Inferior parietal cortex (tissue), 1 donor: ENCODE data around the gene CXXC1.
A peak's percentile ranks its signal among the peaks of the same experiment; 100 is the strongest.
"Not testable (repeated sequence)": the region's sequence is repeated elsewhere in the genome, so short reads cannot be mapped to it uniquely, and the experiment has no call there.

Source experiments
- DNase-seq: peaks from one replicate; pipeline ENCODE4 v3.0.0-alpha.2; 2016; ENCODE audit errors: extremely low spot score

CXXC1 gene

DNA sequence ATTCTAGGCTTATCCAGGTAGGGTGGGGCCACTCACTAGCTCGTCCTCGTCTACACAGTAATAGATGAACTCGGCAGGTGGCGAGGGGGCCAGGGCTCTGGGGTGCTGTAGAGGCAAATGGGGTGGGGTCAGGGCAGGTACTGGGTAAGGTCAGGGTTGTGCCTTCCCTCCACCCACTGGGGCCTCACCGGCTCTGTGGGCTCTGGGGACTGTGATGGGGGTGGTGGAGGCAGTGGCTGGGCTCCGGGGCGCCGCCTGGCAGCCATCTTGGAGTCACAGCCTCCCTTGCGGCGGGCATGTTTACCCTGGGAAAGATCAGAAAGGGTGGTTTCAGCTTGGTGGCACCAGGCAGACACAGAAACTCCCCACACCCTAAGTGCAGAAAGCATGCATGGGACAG, 12.6 kb downstream of the CXXC1 start:
- no peak for DNase-seq

DNA sequence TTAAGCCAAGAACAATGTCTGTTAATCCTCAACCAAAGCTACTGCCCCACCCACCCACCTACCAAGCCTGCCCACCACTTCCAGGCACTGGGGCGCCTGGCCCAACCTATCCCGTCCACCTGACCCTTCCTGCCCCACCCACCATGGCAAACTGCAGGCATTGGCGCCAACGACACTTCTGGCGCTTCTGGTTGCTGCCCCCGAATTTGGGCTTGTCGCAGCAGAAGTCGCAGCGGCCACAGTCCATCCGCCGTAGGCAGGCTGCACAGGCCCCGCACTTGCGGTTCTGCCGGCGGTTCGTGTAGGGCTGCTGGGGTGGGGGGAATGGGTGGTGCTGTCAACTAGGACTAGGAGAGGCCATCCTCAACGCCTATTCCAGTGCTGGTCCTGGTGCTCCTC, 13.4 kb downstream of the CXXC1 start:
- DNase-seq: no peak

DNA sequence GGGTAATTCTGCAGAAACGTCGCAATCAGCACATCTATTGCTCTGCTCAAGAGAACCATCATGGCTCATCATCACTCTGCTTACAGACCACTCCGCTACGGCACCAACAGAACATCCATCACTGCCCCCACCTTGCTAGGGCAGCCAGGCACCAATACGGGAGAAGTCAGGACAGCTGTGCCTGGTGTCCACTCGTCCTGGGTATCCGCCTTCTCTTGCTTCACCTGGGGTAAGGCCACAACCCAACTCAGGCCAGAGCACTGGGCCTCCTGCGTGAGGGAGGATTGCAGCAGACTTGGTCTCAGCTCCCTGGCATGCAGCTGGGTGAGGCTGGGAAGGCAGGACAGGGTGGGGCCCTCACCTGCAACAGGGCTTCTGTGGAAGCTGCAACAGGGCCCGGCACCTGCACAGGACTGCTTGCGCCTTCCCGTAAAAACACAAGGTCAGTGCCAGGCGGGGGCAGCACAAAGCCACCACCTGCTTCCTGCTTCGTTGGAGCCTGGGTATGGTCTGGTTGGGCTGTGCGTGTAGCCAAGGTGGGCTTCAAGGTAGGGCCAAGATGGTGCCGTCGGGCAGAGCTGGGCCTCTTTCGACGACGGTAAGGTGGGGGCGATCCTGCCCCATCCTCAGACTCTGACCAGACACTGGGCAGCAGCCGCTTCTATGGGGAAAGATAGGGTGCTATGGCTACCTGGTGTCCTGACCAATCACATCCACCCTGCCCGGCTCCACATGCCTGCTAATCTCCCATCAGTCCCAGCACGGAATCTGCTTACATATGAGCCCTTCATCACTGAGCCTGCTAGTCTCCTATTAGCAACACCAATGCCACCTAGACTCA, 14.1 kb downstream of the CXXC1 start:
- no peak for DNase-seq

DNA sequence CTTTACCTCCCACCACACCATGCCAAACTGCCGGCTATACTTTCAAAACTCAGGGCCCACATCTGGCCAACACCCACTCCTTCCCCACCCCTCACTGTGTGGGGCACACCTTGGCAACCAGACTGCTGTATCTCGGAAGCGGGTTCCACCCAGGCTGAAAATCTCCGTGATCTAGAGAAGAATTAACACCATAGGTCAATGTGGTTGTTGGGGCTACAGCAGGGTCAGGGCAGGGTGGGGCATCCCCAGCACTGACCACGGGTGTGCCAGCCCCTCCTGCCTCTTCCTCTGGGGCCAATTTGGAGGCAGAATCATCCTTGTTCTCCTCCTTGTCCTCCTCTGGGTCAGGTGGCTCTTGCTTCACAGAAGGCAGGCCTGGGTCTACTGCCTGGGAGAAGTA, 14.9 kb downstream of the CXXC1 start:
- DNase-seq: no peak

DNA sequence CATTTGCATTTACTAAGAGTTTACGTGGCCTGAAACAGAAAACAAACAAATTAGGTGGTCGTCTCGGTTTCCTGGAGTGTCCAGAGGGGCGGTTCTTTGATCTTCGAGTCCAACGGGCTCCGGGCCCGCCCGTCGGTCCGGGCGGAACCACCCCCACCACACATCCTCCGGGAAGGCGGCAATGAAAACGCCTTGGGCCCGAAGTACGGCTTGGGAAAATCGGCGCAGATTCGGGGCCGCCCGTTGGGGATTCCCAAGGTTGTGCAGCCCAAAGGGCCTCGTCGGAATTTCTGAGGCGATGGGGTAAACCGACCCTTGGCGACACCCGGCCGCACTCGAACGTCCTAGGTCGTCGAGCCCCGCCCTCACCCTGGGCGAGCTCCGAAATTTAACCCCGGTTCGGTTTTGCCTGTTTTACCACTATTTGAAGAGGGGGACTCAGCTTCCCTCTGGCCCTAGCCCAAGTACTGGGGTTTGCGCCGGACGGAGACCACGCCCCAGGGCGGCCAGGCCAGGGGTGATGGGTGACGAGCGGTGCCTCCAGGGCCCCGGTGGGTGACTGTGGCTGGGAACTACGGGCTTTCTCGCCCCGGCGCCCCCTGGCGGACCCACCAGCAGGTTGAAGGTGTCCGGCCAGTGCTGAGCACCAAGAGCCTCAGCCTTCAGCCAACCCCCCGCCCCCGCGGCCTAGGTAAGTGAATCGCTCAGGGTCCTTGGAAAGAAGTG, 19.3 kb downstream of the CXXC1 start:
- no peak for DNase-seq

DNA sequence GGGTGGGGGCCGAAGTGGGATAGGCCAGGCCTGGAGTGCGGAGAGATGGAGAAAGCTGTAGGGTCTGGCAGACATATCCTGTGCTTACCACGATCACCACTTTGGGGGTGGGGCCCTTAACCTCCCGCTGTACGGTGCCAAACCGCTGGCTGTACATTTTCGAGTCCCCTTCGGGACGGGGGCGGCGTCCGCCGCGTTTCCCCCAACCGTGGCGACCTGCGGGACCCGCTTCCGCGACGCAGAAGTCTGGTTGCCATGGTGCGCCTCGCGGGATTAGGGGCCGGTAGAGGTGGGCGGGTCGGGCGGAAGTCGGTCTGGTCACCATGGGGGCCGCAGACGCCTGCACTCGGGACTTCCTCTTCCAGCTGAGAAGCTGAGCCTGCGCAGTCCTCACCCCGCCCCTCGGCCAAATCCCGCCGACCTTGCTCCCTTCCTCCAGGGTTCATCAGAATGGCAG, 21.2 kb downstream of the CXXC1 start, which contains the start of gene CFAP53:
Gene CFAP53 (minus strand): TSS at position 248 of the 457 bp plus-strand sequence. CDS start 91 bp downstream, at position 157.
- peak; percentile 62 for DNase-seq

DNA sequence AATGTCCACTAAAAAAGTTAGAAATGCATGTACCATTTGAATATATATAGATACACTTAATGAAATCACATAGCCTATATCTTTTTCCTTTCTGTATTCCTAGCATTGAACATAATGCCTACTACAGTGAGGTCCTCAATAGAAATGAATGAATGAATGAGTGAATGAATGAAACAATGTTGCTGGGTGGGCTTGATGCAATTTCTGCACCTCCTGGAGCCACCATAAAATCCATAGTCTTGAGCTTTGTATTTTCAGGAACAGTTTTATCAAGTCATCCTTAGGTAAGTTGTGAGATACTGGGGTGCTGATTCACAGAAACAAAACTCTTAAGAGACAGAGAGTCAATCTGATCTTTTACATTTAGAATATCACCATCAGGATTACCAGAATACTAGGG, 24.5 kb downstream of the CXXC1 start:
- DNase-seq: no peak

DNA sequence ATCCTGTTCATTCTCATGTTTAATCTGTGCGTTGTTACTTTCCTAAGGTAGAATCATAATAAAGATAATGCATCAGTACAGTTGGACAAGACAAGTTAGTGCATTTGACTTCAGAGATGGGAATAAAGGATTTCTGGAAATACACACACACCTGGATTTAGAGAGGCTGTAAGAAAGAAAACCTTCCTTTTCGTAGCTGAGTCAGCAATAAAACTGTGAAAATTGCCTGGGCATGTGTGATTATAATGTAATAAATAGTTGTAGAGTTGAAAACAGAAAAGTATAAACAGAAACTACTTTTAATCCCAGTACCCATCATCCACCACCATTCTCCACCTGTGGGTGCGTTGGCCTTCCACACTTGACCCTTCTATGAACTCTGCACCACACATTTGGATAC, 36.6 kb downstream of the CXXC1 start:
- no peak for DNase-seq

DNA sequence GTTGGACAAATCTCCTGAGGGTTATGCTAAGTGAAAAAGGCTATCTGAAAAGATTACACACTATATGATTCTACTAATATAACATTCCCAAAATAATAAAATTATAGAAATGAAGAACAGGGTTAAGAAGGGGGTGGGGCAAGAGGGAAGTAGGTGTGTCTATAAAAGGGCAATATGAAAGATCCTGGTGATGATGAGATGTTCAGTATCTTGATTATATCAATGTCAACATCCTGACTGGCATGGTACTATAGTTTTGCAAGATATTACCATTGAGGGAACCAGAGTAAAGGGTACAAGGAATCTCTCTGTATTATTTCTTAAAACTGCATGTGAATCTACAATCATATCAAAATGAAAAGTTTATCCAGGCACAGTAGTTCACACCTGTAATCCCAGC, 37.9 kb downstream of the CXXC1 start:
- DNase-seq: no peak

DNA sequence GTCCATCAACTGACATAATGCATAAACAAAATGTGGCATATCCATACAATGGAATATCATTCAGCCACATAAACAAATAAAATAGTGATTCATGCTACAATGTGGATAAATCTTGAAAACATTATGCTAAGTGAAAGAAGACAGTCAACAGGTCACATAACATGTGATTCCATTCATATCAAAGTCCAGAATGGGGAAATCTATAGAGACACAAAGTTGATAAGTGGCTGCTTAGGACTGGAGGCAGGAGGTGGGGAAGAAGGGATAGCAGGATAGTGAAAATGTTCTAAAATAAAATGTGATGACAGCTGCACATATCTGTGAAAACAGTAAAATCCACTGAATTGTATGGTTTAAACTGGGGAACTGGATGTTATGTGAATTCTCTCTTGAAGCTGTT, 39.9 kb downstream of the CXXC1 start:
- no peak for DNase-seq

DNA sequence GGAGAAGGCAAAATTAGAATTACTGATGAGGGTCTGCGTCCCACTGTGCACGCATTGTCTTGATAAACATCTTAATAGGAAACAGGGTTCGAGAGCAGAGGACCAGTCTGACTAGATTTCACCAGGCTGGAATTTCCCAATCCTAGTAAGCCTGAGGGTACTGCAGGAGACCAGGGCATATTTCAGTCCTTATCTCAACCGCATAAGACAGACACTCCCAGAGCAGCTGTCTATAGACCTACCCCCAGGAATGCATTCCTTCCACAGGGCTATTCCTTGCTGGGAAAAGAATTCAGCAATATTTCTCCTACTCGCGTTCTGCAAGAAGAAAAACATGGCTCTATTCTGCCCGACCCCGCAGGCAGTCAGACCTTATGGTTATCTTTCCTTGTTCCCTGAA, 45.7 kb downstream of the CXXC1 start:
- not testable (repeated sequence) for DNase-seq

DNA sequence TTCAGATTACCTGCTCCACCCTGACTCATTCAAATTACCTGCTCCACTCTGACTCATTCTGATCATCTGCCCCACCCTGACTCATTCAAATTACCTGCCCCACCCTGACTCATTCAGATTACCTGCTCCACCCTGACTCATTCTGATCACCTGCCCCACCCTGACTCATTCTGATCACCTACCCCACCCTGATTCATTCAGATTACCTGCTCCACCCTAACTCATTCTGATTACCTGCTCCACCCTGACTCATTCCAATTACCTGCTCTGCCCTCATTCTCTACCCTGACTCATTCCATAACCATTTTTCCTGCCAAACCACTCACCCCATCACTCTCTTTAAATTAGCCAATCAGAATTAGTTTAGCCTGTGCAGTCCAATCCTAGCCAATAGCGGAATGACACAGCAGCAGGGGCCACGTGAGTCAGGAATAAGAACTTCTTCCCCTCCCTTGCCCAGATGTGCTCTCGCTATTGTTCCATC, 47.4 kb downstream of the CXXC1 start:
- no peak for DNase-seq

DNA sequence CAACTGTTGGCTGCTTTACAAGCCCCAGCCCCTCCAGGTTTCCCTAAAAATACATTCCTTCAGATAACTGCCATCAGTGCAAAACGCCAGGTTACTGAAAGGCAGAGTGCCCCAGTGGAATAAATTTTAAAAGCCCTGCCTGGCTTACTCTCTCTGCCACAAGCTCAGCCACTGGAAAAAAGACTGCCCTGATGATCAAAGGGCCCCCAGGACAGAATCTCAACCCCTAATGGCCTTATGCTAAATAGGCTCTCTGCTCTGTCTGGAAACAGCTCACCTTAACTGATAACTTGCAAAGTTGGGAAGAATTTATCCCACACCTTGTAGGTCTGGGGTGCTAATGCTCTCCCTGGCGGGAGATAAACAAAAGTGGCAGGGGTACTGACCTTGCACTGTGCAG, 55.1 kb downstream of the CXXC1 start:
- DNase-seq: no peak
